Stimulated activated CD4-positive, alpha-beta T cell treated with anti-CD3 and anti-CD28 coated beads, Interleukin-1b, Interleukin-23, amount 100 ng/mL, for 24 hours (primary cell): ENCODE measurements around the gene CASZ1.

ENCODE experiments used
- DNase-seq, 4 experiments: peaks; one replicate each; pipeline ENCODE4 v3.0.0-alpha.2; 2020; ENCODE audit warnings: low read depth in 4 of 4, low spot score in 1 of 4

CASZ1 gene

GRCh38 chr1:10657088-10657847 is 139.2 kb downstream of the CASZ1 start:
- no peak for DNase-seq

- no peak for DNase-seq
These were observed 140.0 kb downstream of the CASZ1 start for GRCh38 chr1:10656431-10656830.

GRCh38 chr1:10655002-10655401 is 141.4 kb downstream of the CASZ1 start:
- no peak for DNase-seq

- no peak for DNase-seq
These were observed 142.9 kb downstream of the CASZ1 start for GRCh38 chr1:10653370-10654125.

GRCh38 chr1:10652626-10653025 is 143.8 kb downstream of the CASZ1 start:
- DNase-seq, result no peak

GRCh38 chr1:10651793-10652192 is 144.7 kb downstream of the CASZ1 start:
- no peak for DNase-seq

GRCh38 chr1:10651389-10651766 is 145.1 kb downstream of the CASZ1 start:
- no peak for DNase-seq

GRCh38 chr1:10650556-10651388 is 145.7 kb downstream of the CASZ1 start:
- no peak for DNase-seq

- no peak for DNase-seq
These were observed 146.8 kb downstream of the CASZ1 start for GRCh38 chr1:10649517-10650201.

GRCh38 chr1:10648689-10649516 is 147.5 kb downstream of the CASZ1 start:
- DNase-seq, result no peak

GRCh38 chr1:10647414-10648170 is 148.9 kb downstream of the CASZ1 start:
- DNase-seq, result no peak

GRCh38 chr1:10646347-10646861 is 150.0 kb downstream of the CASZ1 start:
- DNase-seq, result no peak

- no peak for DNase-seq
These were observed 151.9 kb downstream of the CASZ1 start for GRCh38 chr1:10644307-10645128.

- DNase-seq, result no peak
These were observed 152.7 kb downstream of the CASZ1 start for GRCh38 chr1:10643607-10644306.

GRCh38 chr1:10642403-10643080 is 153.9 kb downstream of the CASZ1 start:
- DNase-seq, result no peak

GRCh38 chr1:10641976-10642375 is 154.5 kb downstream of the CASZ1 start:
- no peak for DNase-seq

GRCh38 chr1:10640843-10641553 is 155.4 kb downstream of the CASZ1 start:
- no peak for DNase-seq
